KMS-11 (cell line): Measurements from ENCODE around the gene UBE2H.

Experiments used
- H2AFZ ChIP-seq: fragments of 200-600 bp; sonication (generic); 2 replicates; pipeline ENCODE4 v1.6.1; 2016; ENCODE audit warnings: antibody characterized with exemption, mixed run types, low read depth
- H3K27ac ChIP-seq: fragments of 200-600 bp; sonication (generic); 2 replicates; pipeline ENCODE4 v1.6.1; 2016; ENCODE audit warnings: mild to moderate bottlenecking, mixed run types
- H3K27me3 ChIP-seq: fragments of 200-600 bp; sonication (generic); 2 replicates; pipeline ENCODE4 v1.6.1; 2017; ENCODE audit warnings: mild to moderate bottlenecking, low read depth, mixed run types, moderate library complexity; ENCODE audit not compliant: insufficient read depth
- H3K36me3 ChIP-seq: fragments of 200-600 bp; sonication (generic); 2 replicates; pipeline ENCODE4 v1.6.1; 2017; ENCODE audit warnings: mild to moderate bottlenecking, mixed run types; ENCODE audit not compliant: insufficient read depth
- H3K4me1 ChIP-seq: fragments of 200-600 bp; sonication (generic); 2 replicates; pipeline ENCODE4 v1.6.1; 2016; ENCODE audit warnings: mild to moderate bottlenecking, low read depth, mixed run types; ENCODE audit not compliant: poor library complexity, severe bottlenecking
- H3K4me2 ChIP-seq: fragments of 200-600 bp; sonication (generic); 2 replicates; pipeline ENCODE4 v1.7.0; 2016; ENCODE audit warnings: mild to moderate bottlenecking, mixed run types
- H3K4me3 ChIP-seq: fragments of 200-600 bp; sonication (generic); IDR thresholded peaks from 2 replicates; pipeline ENCODE4 v1.6.1; 2017; ENCODE audit warnings: low read depth, low read length, mixed read lengths; ENCODE audit not compliant: insufficient read depth
- H3K79me2 ChIP-seq: fragments of 200-600 bp; sonication (generic); 2 replicates; pipeline ENCODE4 v1.6.1; 2016; ENCODE audit warnings: low read depth, mixed run types; ENCODE audit not compliant: insufficient read depth
- H3K9ac ChIP-seq: fragments of 200-600 bp; sonication (generic); 2 replicates; pipeline ENCODE4 v1.6.1; 2016; ENCODE audit warnings: mild to moderate bottlenecking, mixed run types
- H4K20me1 ChIP-seq: fragments of 200-600 bp; sonication (generic); 2 replicates; pipeline ENCODE4 v1.6.1; 2016; ENCODE audit warnings: mild to moderate bottlenecking, mixed run types; ENCODE audit not compliant: insufficient read depth
- TF ChIP-seq, protein P1 (sequence below): fragments of 200-600 bp; sonication (generic); conservative IDR thresholded peaks from 2 replicates; pipeline ENCODE4 v1.6.1; 2017; ENCODE audit warnings: low read depth, mild to moderate bottlenecking, antibody characterized with exemption, low read length, moderate library complexity, mixed read lengths

UBE2H gene

GRCh38 chr7:129951226-129952085, 1.3 kb downstream of the UBE2H start:
- Histone ChIP-seq H3K4me1 (peaks cover 38% of the 10 kb centered on the region), H3K27ac (peak overlapping the region; percentile 81), H2AFZ (peak overlapping the region; percentile 28; the same call in 1 of the 2 replicates), H3K4me2 (peak overlapping the region; percentile 95), H3K79me2 (peaks cover 62% of the 10 kb centered on the region), H4K20me1 (peaks cover 5% of the 10 kb centered on the region), H3K9ac (peak overlapping the region; percentile 85), H3K27me3 (no peaks in the 10 kb centered on the region), H3K4me3 (no peak overlapping the region), H3K36me3 (no peaks in the 10 kb centered on the region)
- TF ChIP-seq, protein P1, sequence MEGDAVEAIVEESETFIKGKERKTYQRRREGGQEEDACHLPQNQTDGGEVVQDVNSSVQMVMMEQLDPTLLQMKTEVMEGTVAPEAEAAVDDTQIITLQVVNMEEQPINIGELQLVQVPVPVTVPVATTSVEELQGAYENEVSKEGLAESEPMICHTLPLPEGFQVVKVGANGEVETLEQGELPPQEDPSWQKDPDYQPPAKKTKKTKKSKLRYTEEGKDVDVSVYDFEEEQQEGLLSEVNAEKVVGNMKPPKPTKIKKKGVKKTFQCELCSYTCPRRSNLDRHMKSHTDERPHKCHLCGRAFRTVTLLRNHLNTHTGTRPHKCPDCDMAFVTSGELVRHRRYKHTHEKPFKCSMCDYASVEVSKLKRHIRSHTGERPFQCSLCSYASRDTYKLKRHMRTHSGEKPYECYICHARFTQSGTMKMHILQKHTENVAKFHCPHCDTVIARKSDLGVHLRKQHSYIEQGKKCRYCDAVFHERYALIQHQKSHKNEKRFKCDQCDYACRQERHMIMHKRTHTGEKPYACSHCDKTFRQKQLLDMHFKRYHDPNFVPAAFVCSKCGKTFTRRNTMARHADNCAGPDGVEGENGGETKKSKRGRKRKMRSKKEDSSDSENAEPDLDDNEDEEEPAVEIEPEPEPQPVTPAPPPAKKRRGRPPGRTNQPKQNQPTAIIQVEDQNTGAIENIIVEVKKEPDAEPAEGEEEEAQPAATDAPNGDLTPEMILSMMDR = no peak

DNA sequence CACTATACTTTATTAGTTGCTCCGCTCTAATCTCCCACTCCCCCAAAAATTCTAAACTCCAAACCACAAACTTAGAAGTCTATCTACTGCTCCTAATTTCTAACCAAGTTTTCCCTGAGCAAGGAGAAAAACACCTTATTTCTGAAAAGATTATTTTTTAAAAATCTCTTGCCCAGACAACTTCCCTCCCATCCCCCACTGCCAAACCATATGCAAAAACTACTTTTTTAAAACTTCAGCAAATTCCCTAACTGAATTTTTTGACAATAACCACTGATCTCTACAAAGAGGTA, 1.9 kb downstream of the UBE2H start:
- Histone ChIP-seq H4K20me1 (peaks cover 5% of the 10 kb centered on the region), H3K4me1 (peaks cover 40% of the 10 kb centered on the region), H3K27me3 (no peaks in the 10 kb centered on the region), H3K4me2 (peak overlapping the region; percentile 95), H3K79me2 (peaks cover 68% of the 10 kb centered on the region), H3K9ac (peak overlapping the region; percentile 85), H3K27ac (peak overlapping the region; percentile 81), H2AFZ (no peak overlapping the region), H3K36me3 (no peaks in the 10 kb centered on the region), H3K4me3 (no peak overlapping the region)
- TF ChIP-seq, protein P1 = no peak

DNA sequence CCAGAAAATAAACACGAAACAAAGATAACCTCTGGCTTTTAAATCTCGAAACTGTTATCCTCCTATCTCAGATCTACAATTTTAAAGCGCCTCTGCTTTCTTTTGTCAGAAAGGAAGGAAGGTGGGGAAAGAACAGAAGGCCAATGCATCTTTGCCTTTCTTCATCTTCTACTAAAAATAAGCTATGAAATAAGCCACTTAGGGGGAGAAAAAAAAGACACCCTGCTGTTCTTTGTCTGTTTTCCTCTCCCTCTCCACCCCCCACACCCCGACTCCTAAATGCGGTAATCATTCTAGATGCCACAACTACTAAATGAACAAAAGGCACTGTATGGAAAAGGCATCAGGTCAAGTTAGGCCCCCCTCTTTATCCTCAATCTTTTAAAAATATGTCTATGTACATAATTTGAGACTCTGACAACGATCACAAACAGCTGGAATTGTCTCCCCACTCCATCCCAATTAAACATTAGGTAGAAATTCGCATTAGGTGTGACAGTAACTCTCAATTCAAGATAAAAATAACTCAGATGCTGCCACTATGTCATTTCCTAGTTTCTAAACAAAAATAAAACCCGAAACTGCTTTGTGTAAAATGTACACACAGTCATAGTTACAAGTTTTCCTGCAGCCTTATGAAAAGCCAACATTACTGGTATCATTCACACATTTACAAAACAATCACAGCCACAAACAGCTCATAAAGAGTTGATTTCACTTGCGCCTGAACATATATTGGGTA, 2.4 kb downstream of the UBE2H start:
- Histone ChIP-seq H2AFZ (no peak overlapping the region), H3K4me3 (peak overlapping the region; percentile 47), H3K79me2 (peaks cover 73% of the 10 kb centered on the region), H3K4me2 (peak overlapping the region; percentile 95), H3K9ac (peak overlapping the region; percentile 85), H3K27ac (peak overlapping the region; percentile 81), H3K27me3 (no peaks in the 10 kb centered on the region), H3K4me1 (peaks cover 40% of the 10 kb centered on the region), H4K20me1 (peaks cover 5% of the 10 kb centered on the region), H3K36me3 (0 out of 2 replicates have a peak, but pooled peaks cover 2% of the 10 kb centered on the region)
- TF ChIP-seq, protein P1 = no peak

DNA sequence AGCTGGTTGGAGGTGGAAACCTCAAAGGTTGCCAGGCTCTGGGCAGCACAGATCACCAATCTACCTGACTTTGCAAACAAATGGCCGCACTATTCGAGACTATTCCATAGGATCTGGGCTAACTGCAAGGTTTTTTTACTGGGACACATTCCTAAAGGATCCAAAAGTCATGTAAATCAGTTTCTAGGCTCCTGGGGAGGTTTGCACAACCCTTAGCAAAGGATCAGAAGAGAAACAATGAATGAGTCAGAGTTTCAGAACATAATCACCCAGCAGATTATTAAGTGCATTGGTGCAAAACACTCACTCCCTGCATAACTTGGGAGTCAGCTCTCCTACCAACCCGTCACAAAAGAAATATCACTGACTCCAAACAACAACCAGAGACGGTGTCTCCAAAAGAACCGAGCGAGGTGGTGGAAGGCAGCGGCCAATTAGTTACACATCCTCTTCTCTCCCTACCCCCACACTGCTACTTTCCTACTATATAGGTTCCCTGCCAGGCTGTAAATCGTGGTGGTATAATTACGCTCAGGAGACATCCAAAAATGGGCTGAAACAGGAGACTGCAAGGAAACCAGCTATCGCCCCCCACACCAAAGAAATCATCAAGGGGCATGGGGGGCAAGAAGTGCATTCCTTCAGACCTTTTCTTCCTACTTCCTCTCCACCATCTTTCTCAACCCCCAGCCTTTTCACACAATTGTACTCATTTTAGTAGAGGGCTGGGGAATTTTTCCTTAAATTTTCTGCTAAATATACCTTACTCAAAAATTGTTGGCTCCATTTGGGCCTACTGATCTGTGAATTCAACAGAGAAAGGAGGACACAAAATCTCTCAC, 3.2 kb downstream of the UBE2H start:
- Histone ChIP-seq H3K27ac (peak overlapping the region; percentile 81), H3K4me1 (peaks cover 42% of the 10 kb centered on the region), H3K27me3 (no peaks in the 10 kb centered on the region), H3K4me2 (peak overlapping the region; percentile 95), H2AFZ (no peak overlapping the region), H4K20me1 (peaks cover 5% of the 10 kb centered on the region), H3K79me2 (peaks cover 82% of the 10 kb centered on the region), H3K4me3 (peak overlapping the region; percentile 63), H3K9ac (peak overlapping the region; percentile 85), H3K36me3 (peaks cover 8% of the 10 kb centered on the region; the same call in 1 of the 2 replicates)
- TF ChIP-seq, protein P1 = no peak
